K562 (cell line): ENCODE results near the gene HAGHL. TPM values are rescaled to one million over a fixed set of nuclear protein-coding genes. Genes with fewer than 3 reads are reported as not detected.

Experiments
- C11orf30 ChIP-seq: fragments of 450-650 bp; IDR thresholded peaks from 2 replicates; pipeline ENCODE4 v1.6.1; 2016; ENCODE audit warnings: low read depth, mild to moderate bottlenecking
- CXXC5 ChIP-seq: fragments of 250-450 bp; sonication (Bioruptor Pico); IDR thresholded peaks from 2 replicates; pipeline ENCODE4 v1.8.0; 2022; ENCODE audit warnings: inconsistent platforms, mild to moderate bottlenecking, moderate library complexity
- ILK ChIP-seq: fragments of 450-650 bp; IDR thresholded peaks from 2 replicates; pipeline ENCODE4 v1.6.1; 2016; ENCODE audit warnings: missing genetic modification characterization, low read depth, mild to moderate bottlenecking, missing compliant biosample characterization, moderate library complexity, borderline replicate concordance
- NRF1 ChIP-seq, 2 experiments: fragments of 450-650 bp; IDR thresholded peaks in 1 of 2; conservative IDR thresholded peaks in 1 of 2; 2 replicates each; pipeline ENCODE4 v1.6.1; 2014; ENCODE audit warnings: mild to moderate bottlenecking in 2 of 2
- REST ChIP-seq, 2 experiments: fragments of 450-650 bp; formaldehyde crosslinking in 1 of 2; IDR thresholded peaks; 2 replicates each; pipeline versions ENCODE4 v1.4.0 to v1.6.1; 2014 to 2020; ENCODE audit warnings: mild to moderate bottlenecking in 2 of 2, borderline replicate concordance in 1 of 2, low read depth in 1 of 2
- RREB1 ChIP-seq: fragments of 250-450 bp; sonication (Bioruptor Pico); IDR thresholded peaks from 2 replicates; pipeline ENCODE4 v1.4.0; 2020
- SP1 ChIP-seq: sonication (generic); formaldehyde crosslinking; IDR thresholded peaks from 2 replicates; pipeline ENCODE4 v1.8.1; 2022; ENCODE audit warnings: mild to moderate bottlenecking, missing genetic modification reagents
- SREBF1 ChIP-seq: fragments of 150-350 bp; IDR thresholded peaks from 2 replicates; pipeline ENCODE4 v1.6.1; 2014; ENCODE audit warnings: antibody characterized with exemption, low read depth, low read length, borderline replicate concordance
- SUPT5H ChIP-seq: fragments of 450-650 bp; IDR thresholded peaks from 2 replicates; pipeline ENCODE4 v1.6.1; 2016
- ZNF253 ChIP-seq: fragments of 250-450 bp; sonication (Bioruptor Pico); conservative IDR thresholded peaks from 2 replicates; pipeline ENCODE4 v1.6.1; 2021; ENCODE audit warnings: mild to moderate bottlenecking
- ZNF41 ChIP-seq: fragments of 250-450 bp; sonication (Bioruptor Pico); conservative IDR thresholded peaks from 2 replicates; pipeline ENCODE4 v1.4.0; 2020; ENCODE audit warnings: mild to moderate bottlenecking
- polyA plus RNA-seq, 8 experiments: library from polyadenylated mRNA; depleted of rRNA in 4 of 8; stranded (reverse) in 5 of 8; unstranded in 3 of 8; fragments of >200 nt; fragmentation: Nextera tagmentation in 2 of 8; fragmentation: Illumina TruSeq in 1 of 8; extraction: Ambion mirVana in 2 of 8; extraction: Trizol in 1 of 8; gene quantifications; 2 replicates each; pipeline versions ENCODE4 v1.2.1 to v1.2.3, GENCODE V29; 2011 to 2014; ENCODE audit warnings: inconsistent platforms in 1 of 8, missing spikeins in 1 of 8
- total RNA-seq, 7 experiments: library from RNA; depleted of rRNA in 6 of 7; stranded (reverse); fragments of >200 nt in 6 of 7; fragmentation: Illumina TruSeq in 2 of 7; extraction: Trizol in 2 of 7; gene quantifications; 2 replicates each; pipeline versions ENCODE4 v1.2.1 to v1.2.3, GENCODE V29; 2011 to 2021; ENCODE audit warnings: low replicate concordance in 1 of 7

HAGHL gene
- total and polyA plus RNA-seq, 9 of the 15 experiments (the other 6 are each of a cell fraction or from before 2014, with no cell fraction given): 0.31 to 83.4 (median 20.7) TPM

GRCh38 chr16:683396-684070 lies 43.4 kb upstream of the HAGHL start (continued):
- TF ChIP-seq SREBF1 (no peak), REST (IDR thresholded peaks at IDR 0.05; ENCODE audit: borderline replicate concordance) (no peak), REST (CRISPR knock-in tag; IDR thresholded peaks at IDR 0.05; ENCODE audit: low read depth) (peak; percentile 81; the same call in 1 of the 2 replicates), ZNF41 (CRISPR knock-in tag) (no peak), SUPT5H (peak; percentile 59), RREB1 (CRISPR knock-in tag) (no peak), NRF1 (conservative IDR thresholded peaks at IDR 0.05 in 1 of 2, IDR thresholded peaks at IDR 0.05 in 1 of 2) (peak; percentile 60 to 71), SP1 (CRISPR knock-in tag) (no peak), ZNF253 (peak; percentile 75), ILK (tag) (no peak), C11orf30 (no peak), CXXC5 (CRISPR knock-in tag) (no peak)
